ENCODE data around the gene ADAMTSL3.

The ADAMTSL3 gene

DNA sequence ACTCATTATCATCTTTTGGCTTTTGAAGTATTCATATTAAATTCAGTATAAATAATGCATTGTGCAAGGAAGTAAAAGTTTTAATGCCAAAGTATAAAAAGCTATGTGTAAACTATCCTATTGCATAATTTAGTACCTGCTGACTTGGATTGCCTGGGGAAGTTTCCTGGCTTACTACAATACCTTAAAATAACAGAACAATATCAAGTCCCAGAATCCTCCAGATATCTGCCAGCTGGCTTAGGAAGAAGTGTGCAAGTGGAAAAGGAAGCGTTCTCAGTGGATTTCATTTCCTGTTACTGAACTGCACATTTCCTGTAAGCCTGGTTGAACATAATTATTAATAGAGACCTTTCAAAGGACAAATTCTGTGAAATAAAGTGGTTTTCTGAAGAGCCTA, 236.7 kb downstream of the ADAMTSL3 start:
- Histone ChIP-seq H3K27me3 (ENCODE audit: low read depth, low read length) (no peaks in the 10 kb centered on the region), H3K36me3 (ENCODE audit: control insufficient read depth in 1 of 2, insufficient read depth in 2 of 2, low read length in 2 of 2) (no peaks in the 10 kb centered on the region), H3K9me3 (ENCODE audit: control insufficient read depth in 1 of 2, low read length in 2 of 2) (no peaks in the 10 kb centered on the region), H3K4me1 (ENCODE audit: control insufficient read depth in 1 of 2, insufficient read depth in 2 of 2, low read length in 2 of 2) (peaks cover 0 to 3% of the 10 kb centered on the region in 2 donors), H3K4me3 (ENCODE audit: low read depth in 1 of 2, low read length in 2 of 2) (no peak overlapping the region), H3K27ac (ENCODE audit: low read length) (no peak overlapping the region)

DNA sequence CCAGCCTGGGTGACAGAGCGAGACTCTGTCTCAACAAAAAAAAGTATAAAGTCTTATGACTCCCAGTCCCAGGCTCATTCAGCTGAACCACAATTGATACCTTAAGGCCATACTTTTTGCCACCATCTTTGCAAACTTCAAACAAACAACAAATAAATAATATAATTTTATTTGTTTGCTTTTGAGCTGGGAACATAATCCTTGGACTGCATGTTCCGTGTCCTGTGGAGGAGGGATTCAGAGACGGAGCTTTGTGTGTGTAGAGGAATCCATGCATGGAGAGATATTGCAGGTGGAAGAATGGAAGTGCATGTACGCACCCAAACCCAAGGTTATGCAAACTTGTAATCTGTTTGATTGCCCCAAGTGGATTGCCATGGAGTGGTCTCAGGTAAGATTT, 238.6 kb downstream of the ADAMTSL3 start:
- Histone ChIP-seq H3K27me3 (ENCODE audit: low read depth, low read length) (no peaks in the 10 kb centered on the region), H3K4me3 (ENCODE audit: low read depth in 1 of 2, low read length in 2 of 2) (no peak overlapping the region), H3K4me1 (ENCODE audit: control insufficient read depth in 1 of 2, insufficient read depth in 2 of 2, low read length in 2 of 2) (peaks cover 0 to 3% of the 10 kb centered on the region in 2 donors), H3K27ac (ENCODE audit: low read length) (no peak overlapping the region), H3K9me3 (ENCODE audit: control insufficient read depth in 1 of 2, low read length in 2 of 2) (no peaks in the 10 kb centered on the region), H3K36me3 (ENCODE audit: control insufficient read depth in 1 of 2, insufficient read depth in 2 of 2, low read length in 2 of 2) (no peaks in the 10 kb centered on the region)

DNA sequence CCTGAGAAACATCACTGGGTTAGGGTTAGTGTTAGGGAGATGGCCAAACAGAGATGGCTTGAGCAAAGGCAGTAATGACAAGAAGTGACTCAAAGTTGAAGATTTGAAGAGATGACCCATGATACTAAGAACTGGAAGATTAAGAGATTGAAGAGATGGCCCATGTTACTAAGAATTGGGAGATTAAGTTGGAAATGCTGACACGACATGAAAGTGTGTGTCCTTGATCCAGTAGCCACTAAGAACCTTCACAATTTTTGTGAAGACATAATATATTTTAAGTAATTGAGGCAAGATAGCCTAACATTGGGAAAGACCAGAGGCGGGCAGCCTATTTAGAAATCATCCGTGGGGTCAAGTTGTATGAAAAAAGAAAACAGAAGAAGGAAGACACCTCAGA, 239.4 kb downstream of the ADAMTSL3 start:
- Histone ChIP-seq H3K27ac (ENCODE audit: low read length) (no peak overlapping the region), H3K36me3 (ENCODE audit: control insufficient read depth in 1 of 2, insufficient read depth in 2 of 2, low read length in 2 of 2) (no peaks in the 10 kb centered on the region), H3K9me3 (ENCODE audit: control insufficient read depth in 1 of 2, low read length in 2 of 2) (no peaks in the 10 kb centered on the region), H3K27me3 (ENCODE audit: low read depth, low read length) (no peaks in the 10 kb centered on the region), H3K4me1 (ENCODE audit: control insufficient read depth in 1 of 2, insufficient read depth in 2 of 2, low read length in 2 of 2) (peaks cover 0 to 3% of the 10 kb centered on the region in 2 donors), H3K4me3 (ENCODE audit: low read depth in 1 of 2, low read length in 2 of 2) (no peak overlapping the region)

DNA sequence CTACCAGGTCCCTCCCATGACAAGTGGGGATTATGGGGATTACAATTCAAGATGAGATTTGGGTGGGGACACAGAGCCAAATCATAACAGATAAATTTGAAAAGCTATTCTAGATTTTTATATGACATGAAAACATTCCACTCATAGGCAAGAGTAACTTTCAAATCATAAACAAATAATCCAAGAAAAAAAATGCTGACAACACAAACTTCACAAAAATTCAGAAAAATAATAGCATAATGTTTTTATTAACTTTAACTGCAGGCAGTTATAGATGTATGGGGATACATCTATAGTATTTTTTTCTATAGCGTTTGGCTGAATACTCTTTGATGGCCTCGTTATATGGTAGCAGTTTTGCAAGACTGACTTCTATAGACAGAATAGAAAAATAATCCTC, 243.1 kb downstream of the ADAMTSL3 start:
- Histone ChIP-seq H3K9me3 (ENCODE audit: control insufficient read depth in 1 of 2, low read length in 2 of 2) (no peaks in the 10 kb centered on the region), H3K27ac (ENCODE audit: low read length) (no peak overlapping the region), H3K4me3 (ENCODE audit: low read depth in 1 of 2, low read length in 2 of 2) (no peak overlapping the region), H3K4me1 (ENCODE audit: control insufficient read depth in 1 of 2, insufficient read depth in 2 of 2, low read length in 2 of 2) (no peaks in the 10 kb centered on the region), H3K27me3 (ENCODE audit: low read depth, low read length) (no peaks in the 10 kb centered on the region), H3K36me3 (ENCODE audit: control insufficient read depth in 1 of 2, insufficient read depth in 2 of 2, low read length in 2 of 2) (no peaks in the 10 kb centered on the region)

DNA sequence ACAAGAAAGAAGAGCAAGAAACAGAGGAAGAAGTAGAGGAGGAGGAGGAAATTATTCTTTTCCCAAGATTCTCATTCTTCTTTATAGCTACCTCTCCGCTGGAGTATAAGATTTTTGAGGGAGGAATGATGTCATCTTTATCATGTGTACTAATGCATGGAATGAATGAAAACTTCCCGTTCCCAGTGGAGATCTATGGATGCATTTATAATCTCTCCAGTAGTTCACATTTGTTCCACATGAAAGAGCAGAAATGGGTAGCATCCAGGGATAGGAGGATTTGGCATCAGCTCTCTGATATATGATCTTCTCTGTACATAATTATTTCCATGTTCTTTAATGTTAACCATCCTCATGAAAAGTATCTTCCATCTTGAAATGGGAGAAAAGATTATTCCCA, 244.4 kb downstream of the ADAMTSL3 start:
- H3K9me3 ChIP-seq (ENCODE audit: control insufficient read depth in 1 of 2, low read length in 2 of 2): no peaks in the 10 kb centered on the region
- H3K27me3 ChIP-seq (ENCODE audit: low read depth, low read length): no peaks in the 10 kb centered on the region
- no peak overlapping the region for H3K4me3 ChIP-seq (ENCODE audit: low read depth in 1 of 2, low read length in 2 of 2)
- no peaks in the 10 kb centered on the region for H3K36me3 ChIP-seq (ENCODE audit: control insufficient read depth in 1 of 2, insufficient read depth in 2 of 2, low read length in 2 of 2)
- H3K27ac ChIP-seq (ENCODE audit: low read length): no peak overlapping the region
- H3K4me1 ChIP-seq (ENCODE audit: control insufficient read depth in 1 of 2, insufficient read depth in 2 of 2, low read length in 2 of 2): no peaks in the 10 kb centered on the region

DNA sequence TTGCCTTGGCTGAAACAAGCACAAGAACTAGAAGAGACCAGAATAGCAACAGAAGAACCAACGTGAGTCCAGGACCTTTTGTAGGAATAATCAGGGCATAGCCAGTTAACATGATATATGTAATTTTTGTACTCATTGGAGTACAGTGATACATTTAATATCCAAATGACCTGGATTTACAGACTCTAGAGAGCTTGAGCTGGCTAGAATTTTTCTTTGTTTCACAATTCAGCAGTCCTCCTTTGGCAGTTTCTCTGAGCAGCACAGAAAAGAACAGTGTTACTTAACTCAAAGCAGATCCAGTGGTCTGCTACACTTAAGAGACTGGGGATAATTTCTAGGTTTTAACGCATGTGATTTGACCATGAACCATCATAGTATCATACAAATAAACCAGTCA, 245.7 kb downstream of the ADAMTSL3 start:
- H3K9me3 ChIP-seq (ENCODE audit: control insufficient read depth in 1 of 2, low read length in 2 of 2): no peaks in the 10 kb centered on the region
- H3K27ac ChIP-seq (ENCODE audit: low read length): no peak overlapping the region
- H3K4me1 ChIP-seq (ENCODE audit: control insufficient read depth in 1 of 2, insufficient read depth in 2 of 2, low read length in 2 of 2): no peaks in the 10 kb centered on the region
- no peaks in the 10 kb centered on the region for H3K27me3 ChIP-seq (ENCODE audit: low read depth, low read length)
- no peaks in the 10 kb centered on the region for H3K36me3 ChIP-seq (ENCODE audit: control insufficient read depth in 1 of 2, insufficient read depth in 2 of 2, low read length in 2 of 2)
- no peak overlapping the region for H3K4me3 ChIP-seq (ENCODE audit: low read depth in 1 of 2, low read length in 2 of 2)

DNA sequence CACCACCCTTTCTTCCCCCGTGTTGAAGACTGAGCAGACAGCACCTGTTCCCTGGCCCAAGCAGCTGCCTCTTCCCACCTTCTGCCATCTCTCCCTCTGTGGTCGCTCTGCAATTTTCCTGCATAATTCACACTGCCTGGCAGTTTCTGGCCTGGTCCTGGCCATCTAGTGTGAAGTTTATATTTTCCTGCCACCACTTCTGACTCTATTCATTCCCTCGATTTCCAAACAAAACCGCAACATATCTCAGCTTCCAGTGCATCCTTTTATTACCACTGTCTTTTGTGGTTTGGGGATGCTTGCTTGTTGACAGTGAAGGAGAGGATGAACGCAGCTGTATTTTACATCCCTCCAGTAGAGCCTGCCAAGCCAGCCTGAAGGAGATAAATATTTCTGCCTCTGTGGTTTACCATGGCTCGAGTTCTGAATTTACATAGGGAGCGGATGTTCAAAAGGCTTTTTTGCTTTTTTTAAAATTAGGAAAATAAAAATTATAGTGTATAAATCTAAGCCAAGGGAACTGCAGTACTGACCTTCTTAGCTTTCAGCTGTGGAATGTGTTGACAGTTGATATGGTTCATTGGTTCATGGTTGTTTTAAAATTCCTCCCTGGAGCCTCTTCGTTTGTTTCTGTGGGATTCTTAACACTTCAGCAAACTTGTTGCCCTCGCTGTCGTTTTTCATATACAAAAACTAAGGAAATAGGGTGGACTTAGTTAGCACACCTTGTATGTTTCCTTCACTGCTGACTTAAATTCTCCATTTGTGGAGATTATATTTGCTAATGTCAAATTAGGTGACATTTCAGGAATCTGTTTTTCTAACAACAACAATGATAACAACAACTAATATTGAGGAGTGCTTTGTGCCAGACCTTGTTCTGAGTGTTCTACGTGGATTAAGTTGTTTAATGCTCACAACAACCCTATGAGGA, 250.5 kb downstream of the ADAMTSL3 start:
- H3K27ac ChIP-seq (ENCODE audit: low read length): no peak overlapping the region
- H3K27me3 ChIP-seq (ENCODE audit: low read depth, low read length): no peaks in the 10 kb centered on the region
- H3K9me3 ChIP-seq (ENCODE audit: control insufficient read depth in 1 of 2, low read length in 2 of 2): peaks cover 0 to 5% of the 10 kb centered on the region in 2 donors
- peaks cover 0 to 9% of the 10 kb centered on the region in 2 donors for H3K36me3 ChIP-seq (ENCODE audit: control insufficient read depth in 1 of 2, insufficient read depth in 2 of 2, low read length in 2 of 2)
- H3K4me3 ChIP-seq (ENCODE audit: low read depth in 1 of 2, low read length in 2 of 2): no peak overlapping the region
- peaks cover 0 to 8% of the 10 kb centered on the region in 2 donors for H3K4me1 ChIP-seq (ENCODE audit: control insufficient read depth in 1 of 2, insufficient read depth in 2 of 2, low read length in 2 of 2)

DNA sequence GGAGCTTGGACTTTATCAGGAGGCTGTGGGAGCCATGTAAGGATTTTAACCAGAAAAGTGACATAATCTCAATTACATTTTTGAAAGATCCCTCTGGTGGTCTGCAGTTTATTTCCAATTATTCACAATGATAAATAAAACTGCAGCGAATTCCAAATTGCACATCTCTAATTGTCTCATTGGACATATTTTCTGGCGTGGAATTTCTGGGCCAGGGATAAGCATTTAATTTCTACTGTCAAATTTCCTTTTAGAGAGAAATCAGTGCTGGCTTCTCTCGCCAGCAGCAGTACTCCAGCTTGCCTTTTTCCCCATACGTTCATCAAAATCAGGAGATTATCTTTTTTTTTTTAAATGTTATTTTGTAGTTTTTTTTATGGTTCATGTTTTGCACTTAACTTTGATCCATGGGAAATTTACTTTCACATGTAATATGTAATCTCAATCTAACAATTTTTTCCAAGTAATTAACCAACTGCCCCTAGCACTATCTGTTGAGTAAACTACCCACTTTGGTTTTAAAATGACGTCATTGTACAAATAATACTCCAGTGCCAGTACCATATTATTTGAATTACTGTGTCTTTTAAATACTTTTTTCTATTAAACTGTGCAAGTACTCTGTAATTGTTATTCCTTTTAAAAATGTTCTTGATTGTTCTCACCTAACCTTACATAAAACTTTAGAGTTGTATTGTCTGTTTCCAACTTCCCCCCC, 251.8 kb downstream of the ADAMTSL3 start:
- no peak overlapping the region for H3K27ac ChIP-seq (ENCODE audit: low read length)
- no peaks in the 10 kb centered on the region for H3K27me3 ChIP-seq (ENCODE audit: low read depth, low read length)
- peaks cover 0 to 5% of the 10 kb centered on the region in 2 donors for H3K9me3 ChIP-seq (ENCODE audit: control insufficient read depth in 1 of 2, low read length in 2 of 2)
- peaks cover 0 to 8% of the 10 kb centered on the region in 2 donors for H3K4me1 ChIP-seq (ENCODE audit: control insufficient read depth in 1 of 2, insufficient read depth in 2 of 2, low read length in 2 of 2)
- H3K4me3 ChIP-seq (ENCODE audit: low read depth in 1 of 2, low read length in 2 of 2): no peak overlapping the region
- H3K36me3 ChIP-seq (ENCODE audit: control insufficient read depth in 1 of 2, insufficient read depth in 2 of 2, low read length in 2 of 2): peaks cover 0 to 10% of the 10 kb centered on the region in 2 donors

DNA sequence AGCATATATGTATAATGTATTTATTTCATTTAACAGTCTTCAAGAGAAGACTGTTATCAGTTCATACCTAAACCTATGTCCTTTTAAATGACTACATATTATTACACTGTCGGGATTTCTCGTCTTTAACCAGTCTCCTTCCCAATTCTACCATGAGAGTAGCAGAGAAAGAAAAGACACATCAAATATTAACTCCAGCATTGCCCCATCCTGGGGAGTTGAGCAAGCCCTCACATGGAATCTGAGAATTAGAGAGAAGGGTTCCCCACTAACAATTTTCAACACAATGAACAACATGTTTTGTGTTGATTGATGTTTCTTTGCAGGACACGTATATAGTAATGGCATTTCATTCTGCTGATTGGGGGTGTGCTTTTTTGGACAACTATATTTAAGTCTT, 257.4 kb downstream of the ADAMTSL3 start:
- no peak overlapping the region for H3K27ac ChIP-seq (ENCODE audit: low read length)
- no peaks in the 10 kb centered on the region for H3K27me3 ChIP-seq (ENCODE audit: low read depth, low read length)
- no peak overlapping the region for H3K4me3 ChIP-seq (ENCODE audit: low read depth in 1 of 2, low read length in 2 of 2)
- H3K4me1 ChIP-seq (ENCODE audit: control insufficient read depth in 1 of 2, insufficient read depth in 2 of 2, low read length in 2 of 2): no peaks in the 10 kb centered on the region
- H3K36me3 ChIP-seq (ENCODE audit: control insufficient read depth in 1 of 2, insufficient read depth in 2 of 2, low read length in 2 of 2): peaks cover 5 to 13% of the 10 kb centered on the region in 2 donors
- peaks cover 0 to 5% of the 10 kb centered on the region in 2 donors for H3K9me3 ChIP-seq (ENCODE audit: control insufficient read depth in 1 of 2, low read length in 2 of 2)

DNA sequence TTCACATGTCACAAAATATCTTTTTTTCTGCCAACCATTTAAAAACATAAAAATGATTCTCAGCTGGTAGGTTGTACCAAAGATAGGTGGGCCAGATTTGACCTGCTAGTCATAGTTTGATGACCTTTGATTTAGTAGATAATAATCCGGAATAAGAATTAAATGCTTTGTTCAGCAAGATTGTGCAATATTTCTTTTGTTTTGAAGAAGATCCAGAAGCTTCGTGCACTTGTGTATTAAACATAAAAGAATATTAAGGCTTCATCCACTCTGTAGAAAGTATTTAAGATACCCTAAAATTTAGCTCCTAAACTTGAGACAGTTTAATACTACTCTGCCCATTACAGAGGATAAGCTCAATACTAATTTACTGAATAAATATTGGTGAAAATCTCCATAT, 258.4 kb downstream of the ADAMTSL3 start:
- H3K27me3 ChIP-seq (ENCODE audit: low read depth, low read length): no peaks in the 10 kb centered on the region
- H3K36me3 ChIP-seq (ENCODE audit: control insufficient read depth in 1 of 2, insufficient read depth in 2 of 2, low read length in 2 of 2): peaks cover 5 to 13% of the 10 kb centered on the region in 2 donors
- H3K27ac ChIP-seq (ENCODE audit: low read length): no peak overlapping the region
- H3K4me1 ChIP-seq (ENCODE audit: control insufficient read depth in 1 of 2, insufficient read depth in 2 of 2, low read length in 2 of 2): no peaks in the 10 kb centered on the region
- no peak overlapping the region for H3K4me3 ChIP-seq (ENCODE audit: low read depth in 1 of 2, low read length in 2 of 2)
- H3K9me3 ChIP-seq (ENCODE audit: control insufficient read depth in 1 of 2, low read length in 2 of 2): peaks cover 0 to 5% of the 10 kb centered on the region in 2 donors

DNA sequence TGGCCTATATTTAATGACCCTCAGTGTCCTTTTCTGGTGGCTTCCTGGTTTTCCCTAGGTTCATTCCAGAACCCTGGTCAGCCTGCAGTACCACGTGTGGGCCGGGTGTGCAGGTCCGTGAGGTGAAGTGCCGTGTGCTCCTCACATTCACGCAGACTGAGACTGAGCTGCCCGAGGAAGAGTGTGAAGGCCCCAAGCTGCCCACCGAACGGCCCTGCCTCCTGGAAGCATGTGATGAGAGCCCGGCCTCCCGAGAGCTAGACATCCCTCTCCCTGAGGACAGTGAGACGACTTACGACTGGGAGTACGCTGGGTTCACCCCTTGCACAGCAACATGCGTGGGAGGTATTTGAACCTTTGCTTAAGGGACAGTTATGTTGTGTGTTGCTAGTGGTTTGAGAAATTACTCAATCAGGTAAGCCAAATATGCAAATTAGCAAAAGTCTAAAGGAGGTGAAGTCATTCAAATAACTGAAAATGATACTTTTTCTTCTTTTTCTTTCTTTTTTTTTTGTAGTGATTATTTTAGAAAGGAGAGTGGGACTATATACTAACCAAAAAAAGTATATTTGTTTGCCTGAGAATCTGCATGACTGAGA, 259.2 kb downstream of the ADAMTSL3 start:
- no peak overlapping the region for H3K27ac ChIP-seq (ENCODE audit: low read length)
- H3K9me3 ChIP-seq (ENCODE audit: control insufficient read depth in 1 of 2, low read length in 2 of 2): peaks cover 0 to 5% of the 10 kb centered on the region in 2 donors
- H3K4me1 ChIP-seq (ENCODE audit: control insufficient read depth in 1 of 2, insufficient read depth in 2 of 2, low read length in 2 of 2): no peaks in the 10 kb centered on the region
- H3K4me3 ChIP-seq (ENCODE audit: low read depth in 1 of 2, low read length in 2 of 2): no peak overlapping the region
- no peaks in the 10 kb centered on the region for H3K27me3 ChIP-seq (ENCODE audit: low read depth, low read length)
- H3K36me3 ChIP-seq (ENCODE audit: control insufficient read depth in 1 of 2, insufficient read depth in 2 of 2, low read length in 2 of 2): peaks cover 5 to 13% of the 10 kb centered on the region in 2 donors

All from muscle layer of duodenum (tissue), 2 donors.